NCI-H1694 (cell line): ENCODE data around the gene KMT2B.

Experiments used
- DNase-seq: peaks from one replicate; lab custom pipeline; 2025; lab: John Stamatoyannopoulos, UW

The KMT2B gene

DNA sequence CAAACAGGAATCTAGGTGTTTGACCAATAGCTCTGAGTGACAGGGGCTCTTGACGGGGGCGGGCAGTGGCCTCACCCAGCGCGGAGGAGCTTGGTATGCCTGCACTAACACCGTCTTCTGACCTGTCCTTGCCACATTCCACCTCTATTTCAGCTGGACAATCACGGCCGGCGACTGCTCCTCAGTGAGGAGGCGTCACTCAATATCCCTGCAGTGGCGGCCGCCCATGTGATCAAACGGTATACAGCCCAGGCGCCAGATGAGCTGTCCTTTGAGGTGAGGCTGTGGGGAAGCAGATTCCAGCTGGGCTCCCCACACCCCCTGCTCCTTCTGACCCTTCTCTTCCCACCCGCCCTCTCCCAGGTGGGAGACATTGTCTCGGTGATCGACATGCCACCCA lies 62.3 kb downstream of the KMT2B start:
- DNase-seq = no peak

DNA sequence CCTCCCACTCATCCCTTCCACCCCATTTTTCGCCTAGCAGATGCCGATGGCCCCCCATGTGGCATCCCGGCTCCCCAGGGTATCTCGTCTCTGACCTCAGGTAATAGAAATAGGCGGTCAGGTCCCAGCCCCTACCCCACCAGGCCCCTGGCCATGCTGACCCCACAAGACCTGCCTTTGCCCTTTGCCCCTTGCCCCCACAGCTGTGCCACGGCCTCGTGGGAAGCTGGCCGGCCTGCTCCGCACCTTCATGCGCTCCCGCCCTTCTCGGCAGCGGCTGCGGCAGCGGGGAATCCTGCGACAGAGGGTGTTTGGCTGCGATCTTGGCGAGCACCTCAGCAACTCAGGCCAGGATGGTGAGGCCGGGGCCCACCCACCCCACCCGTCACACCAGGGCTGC lies 62.9 kb downstream of the KMT2B start:
- DNase-seq = no peak

DNA sequence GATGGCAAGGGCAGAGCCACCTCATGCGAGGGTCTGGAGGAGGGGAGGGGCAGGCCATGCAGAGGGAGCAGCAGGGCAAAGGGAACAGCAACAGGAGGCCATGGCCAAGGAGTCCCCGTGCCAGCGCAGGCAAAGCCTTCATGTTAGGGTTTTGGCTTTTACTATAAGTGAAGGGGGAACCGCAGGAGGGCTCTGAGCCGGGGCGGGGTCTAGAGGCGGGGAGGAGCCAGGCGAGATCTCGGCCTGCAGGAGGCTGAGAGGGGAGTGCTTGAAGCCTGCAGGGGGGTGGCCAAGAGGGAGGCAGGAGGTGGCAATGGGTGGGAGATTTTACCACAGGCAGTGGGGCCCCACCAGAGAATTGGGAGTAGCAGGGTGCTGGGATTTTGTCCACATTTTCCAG lies 63.8 kb downstream of the KMT2B start:
- no peak for DNase-seq

DNA sequence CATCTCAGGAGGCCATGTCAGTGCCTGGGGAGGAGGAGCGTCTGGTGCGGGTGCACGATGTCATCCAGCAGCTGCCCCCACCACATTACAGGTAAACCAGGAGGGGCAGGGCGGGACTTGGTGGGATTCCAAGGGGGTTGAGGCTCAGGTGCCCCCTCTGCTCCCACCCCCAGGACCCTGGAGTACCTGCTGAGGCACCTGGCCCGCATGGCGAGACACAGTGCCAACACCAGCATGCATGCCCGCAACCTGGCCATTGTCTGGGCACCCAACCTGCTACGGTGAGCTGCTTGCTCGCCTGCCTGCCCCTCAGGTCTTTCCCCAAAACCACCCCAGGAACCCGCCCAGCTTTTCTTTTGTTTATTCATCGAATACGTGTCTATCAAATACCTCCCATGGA lies 64.8 kb downstream of the KMT2B start:
- DNase-seq = no peak

DNA sequence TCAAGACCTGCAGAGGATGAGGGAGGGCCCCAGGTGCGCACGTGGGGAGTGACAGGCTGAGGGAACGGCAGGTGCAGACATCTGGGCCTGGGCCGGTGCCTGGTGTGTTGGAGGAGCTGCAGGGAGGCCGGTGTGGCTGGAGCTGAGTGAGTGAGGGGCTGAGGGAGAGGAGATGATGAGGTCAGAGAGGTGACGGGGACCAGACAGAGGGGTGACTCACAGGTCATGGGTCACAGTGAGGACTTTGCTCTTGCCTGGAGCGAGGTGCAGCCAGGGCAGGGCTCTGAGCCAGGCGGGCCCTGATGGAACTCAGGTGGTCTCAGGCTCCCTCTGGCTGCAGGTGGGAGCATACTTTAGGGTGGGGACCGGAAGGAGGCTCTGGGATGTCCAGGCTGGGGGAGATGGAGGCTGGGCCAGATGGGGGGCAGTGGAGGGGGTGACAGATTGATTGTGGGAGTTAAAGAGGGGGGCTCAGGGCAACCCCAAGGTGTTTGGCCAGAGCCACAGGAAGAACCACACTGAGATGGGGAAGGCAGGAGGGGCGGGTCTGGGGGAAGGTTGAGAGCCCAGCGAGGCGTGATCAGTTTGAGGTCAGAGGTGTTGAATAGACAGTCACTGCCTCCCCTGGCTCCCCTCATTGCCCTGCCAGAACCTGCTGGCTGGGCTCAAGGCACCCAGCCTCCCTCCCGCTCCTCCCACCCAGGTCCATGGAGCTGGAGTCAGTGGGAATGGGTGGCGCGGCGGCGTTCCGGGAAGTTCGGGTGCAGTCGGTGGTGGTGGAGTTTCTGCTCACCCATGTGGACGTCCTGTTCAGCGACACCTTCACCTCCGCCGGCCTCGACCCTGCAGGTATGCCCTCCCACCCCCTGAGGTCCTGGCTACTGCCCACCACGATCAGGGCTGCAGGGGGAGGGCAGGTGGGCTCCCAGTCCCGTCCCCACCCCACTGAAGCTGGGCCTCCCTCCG lies 65.9 kb downstream of the KMT2B start:
- DNase-seq = no peak

DNA sequence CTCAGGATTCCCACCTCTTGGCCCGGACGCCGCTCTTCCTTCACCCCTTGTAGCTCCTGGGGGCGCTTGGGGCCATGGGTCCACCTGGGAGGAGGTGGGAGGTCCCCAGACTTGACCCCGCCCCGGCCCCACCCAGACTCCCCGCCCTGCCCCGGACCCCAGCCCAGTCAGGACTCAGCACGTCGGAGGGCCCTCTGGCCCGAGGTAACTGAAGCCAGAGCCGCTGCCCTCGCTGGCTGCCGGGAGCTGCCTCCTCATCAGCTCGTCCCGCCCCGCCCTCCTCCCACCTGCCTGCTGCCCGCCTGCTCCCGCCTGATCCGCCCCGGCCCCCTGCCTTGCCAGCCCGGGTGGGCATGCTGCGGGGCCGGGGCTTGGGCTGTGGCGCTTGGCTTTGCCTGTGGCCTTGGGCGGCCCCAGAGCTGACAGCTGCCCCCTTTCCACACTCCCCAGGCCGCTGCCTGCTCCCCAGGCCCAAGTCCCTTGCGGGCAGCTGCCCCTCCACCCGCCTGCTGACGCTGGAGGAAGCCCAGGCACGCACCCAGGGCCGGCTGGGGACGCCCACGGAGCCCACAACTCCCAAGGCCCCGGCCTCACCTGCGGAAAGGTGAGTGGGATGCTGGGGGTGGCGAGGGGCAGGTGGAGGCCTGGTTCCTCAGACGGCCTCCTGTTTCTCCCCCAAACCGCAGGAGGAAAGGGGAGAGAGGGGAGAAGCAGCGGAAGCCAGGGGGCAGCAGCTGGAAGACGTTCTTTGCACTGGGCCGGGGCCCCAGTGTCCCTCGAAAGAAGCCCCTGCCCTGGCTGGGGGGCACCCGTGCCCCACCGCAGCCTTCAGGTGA lies 66.9 kb downstream of the KMT2B start:
- no peak for DNase-seq

DNA sequence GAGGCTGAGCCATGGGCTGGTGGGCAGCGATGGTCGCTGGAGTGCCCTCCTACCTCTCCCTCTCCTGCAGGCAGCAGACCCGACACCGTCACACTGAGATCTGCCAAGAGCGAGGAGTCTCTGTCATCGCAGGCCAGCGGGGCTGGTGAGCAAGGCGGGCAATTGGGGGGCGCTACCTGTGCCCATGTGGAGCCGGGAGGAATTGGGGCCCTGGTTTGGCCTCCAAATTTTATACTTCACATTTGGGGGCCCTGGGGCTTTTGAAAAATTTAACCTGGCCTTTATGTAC lies 67.5 kb downstream of the KMT2B start:
- no peak for DNase-seq

DNA sequence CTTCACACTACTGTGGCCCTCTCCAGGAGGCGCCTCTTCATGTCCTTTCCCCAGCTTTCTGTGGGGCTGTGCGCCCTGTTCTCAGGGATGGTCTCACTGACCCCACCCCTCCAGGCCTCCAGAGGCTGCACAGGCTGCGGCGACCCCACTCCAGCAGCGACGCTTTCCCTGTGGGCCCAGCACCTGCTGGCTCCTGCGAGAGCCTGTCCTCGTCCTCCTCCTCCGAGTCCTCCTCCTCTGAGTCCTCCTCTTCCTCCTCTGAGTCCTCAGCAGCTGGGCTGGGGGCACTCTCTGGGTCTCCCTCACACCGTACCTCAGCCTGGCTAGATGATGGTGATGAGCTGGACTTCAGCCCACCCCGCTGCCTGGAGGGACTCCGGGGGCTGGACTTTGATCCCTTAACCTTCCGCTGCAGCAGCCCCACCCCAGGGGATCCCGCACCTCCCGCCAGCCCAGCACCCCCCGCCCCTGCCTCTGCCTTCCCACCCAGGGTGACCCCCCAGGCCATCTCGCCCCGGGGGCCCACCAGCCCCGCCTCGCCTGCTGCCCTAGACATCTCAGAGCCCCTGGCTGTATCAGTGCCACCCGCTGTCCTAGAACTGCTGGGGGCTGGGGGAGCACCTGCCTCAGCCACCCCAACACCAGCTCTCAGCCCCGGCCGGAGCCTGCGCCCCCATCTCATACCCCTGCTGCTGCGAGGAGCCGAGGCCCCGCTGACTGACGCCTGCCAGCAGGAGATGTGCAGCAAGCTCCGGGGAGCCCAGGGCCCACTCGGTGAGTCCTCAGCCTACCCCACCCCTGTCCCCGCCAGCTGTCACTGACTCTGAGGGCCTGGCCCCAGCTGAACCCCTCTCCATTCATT lies 68.7 kb downstream of the KMT2B start:
- no peak for DNase-seq

DNA sequence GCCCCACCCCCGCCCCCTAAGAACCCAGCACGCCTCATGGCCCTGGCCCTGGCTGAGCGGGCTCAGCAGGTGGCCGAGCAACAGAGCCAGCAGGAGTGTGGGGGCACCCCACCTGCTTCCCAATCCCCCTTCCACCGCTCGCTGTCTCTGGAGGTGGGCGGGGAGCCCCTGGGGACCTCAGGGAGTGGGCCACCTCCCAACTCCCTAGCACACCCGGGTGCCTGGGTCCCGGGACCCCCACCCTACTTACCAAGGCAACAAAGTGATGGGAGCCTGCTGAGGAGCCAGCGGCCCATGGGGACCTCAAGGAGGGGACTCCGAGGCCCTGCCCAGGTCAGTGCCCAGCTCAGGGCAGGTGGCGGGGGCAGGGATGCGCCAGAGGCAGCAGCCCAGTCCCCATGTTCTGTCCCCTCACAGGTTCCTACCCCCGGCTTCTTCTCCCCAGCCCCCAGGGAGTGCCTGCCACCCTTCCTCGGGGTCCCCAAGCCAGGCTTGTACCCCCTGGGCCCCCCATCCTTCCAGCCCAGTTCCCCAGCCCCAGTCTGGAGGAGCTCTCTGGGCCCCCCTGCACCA lies 69.5 kb downstream of the KMT2B start:
- no peak for DNase-seq
